ENCODE results near the gene FAM216B.

Gene FAM216B

DNA sequence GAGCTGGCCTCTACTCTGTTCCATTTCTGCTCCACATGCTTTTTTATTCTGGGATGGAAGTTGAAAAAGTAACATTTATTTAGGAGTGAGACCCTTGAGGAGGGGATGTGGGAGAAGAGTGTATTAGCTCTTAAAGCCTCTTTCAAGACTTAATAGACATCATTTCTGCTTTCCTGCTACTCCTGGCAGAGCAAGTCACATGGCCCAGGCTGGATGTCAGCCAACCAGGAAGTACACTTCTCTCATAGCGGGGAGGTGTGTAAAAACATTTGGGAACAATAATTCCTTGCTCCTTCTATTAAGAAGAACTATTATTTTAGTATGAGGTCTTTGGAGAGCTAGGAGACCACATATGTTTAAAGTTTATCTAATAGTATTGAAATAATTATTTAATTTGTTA is 40.6 kb upstream of the FAM216B start:
- Histone ChIP-seq H3K36me3 (ENCODE audit: control insufficient read depth in 1 of 2, insufficient read depth in 2 of 2, low read depth in 1 of 2, low read length in 2 of 2) (peaks cover 0 to 11% of the 10 kb centered on the region in 2 experiments), H4K8ac (ENCODE audit: low read length) (no peak overlapping the region), H3K18ac (ENCODE audit: low read depth in 1 of 2, low read length in 2 of 2) (no peak overlapping the region), H3K4me3 (ENCODE audit: insufficient read depth in 1 of 2, low read depth in 1 of 2, low read length in 2 of 2) (no peak overlapping the region), H2AK5ac (ENCODE audit: low read length, severe bottlenecking) (no peak overlapping the region), H3K9me3 (ENCODE audit: control insufficient read depth, low read length) (no peaks in the 10 kb centered on the region), H3K14ac (ENCODE audit: low read length in 2 of 2) (no peak overlapping the region), H3K4me1 (ENCODE audit: control insufficient read depth, insufficient read depth, low read depth, low read length) (peaks cover 2% of the 10 kb centered on the region), H2BK15ac (ENCODE audit: low read depth, poor library complexity, severe bottlenecking) (no peak overlapping the region), H3K27me3 (ENCODE audit: control insufficient read depth in 1 of 2, insufficient read depth in 1 of 2, low read length in 2 of 2) (no peaks in the 10 kb centered on the region), H3K27ac (ENCODE audit: low read length, poor library complexity, severe bottlenecking) (no peak overlapping the region), H2BK5ac (ENCODE audit: low read depth, low read length, poor library complexity, severe bottlenecking) (no peak overlapping the region), H2AFZ (ENCODE audit: low read depth, low read length) (no peak overlapping the region), H2BK120ac (ENCODE audit: low read depth, low read length) (no peak overlapping the region), H2BK12ac (ENCODE audit: low read length in 2 of 2) (no peak overlapping the region), H3K4ac (ENCODE audit: low read depth in 1 of 2, low read length in 2 of 2) (no peak overlapping the region), H3K4me2 (ENCODE audit: low read length, poor library complexity, severe bottlenecking) (no peak overlapping the region), H3K79me1 (replicated peaks; ENCODE audit: low read length, poor library complexity, severe bottlenecking) (no peaks in the 10 kb centered on the region), H4K91ac (ENCODE audit: low read length) (no peak overlapping the region), H3K9ac (ENCODE audit: low read length) (no peak overlapping the region), H3K23ac (ENCODE audit: low read length in 2 of 2) (no peak overlapping the region)
- no CpG with 5 or more reads among the region's 1 CpG for WGBS
- no peak for DNase-seq

DNA sequence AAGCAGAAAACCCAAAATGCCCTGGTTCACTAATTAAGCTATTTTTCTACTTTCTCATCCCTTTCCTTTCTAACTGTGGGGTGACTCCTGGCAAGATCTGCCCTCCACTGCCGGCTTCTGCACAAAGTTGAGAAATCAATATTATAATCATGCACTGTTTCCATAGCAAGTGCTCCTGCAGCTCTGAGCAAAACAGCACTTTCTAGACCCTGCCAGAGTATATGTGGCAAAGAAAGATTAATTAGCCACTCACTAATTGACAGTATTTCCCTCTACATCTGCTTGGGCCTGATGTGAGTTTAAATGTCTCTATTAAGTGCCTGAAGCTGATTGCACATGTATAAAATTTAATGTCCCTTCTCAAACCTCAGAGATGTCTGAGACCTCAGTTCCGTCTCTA is 39.5 kb upstream of the FAM216B start:
- Histone ChIP-seq H4K8ac (ENCODE audit: low read length) (no peak overlapping the region), H2AFZ (ENCODE audit: low read depth, low read length) (no peak overlapping the region), H3K4ac (ENCODE audit: low read depth in 1 of 2, low read length in 2 of 2) (no peak overlapping the region), H3K4me3 (ENCODE audit: insufficient read depth in 1 of 2, low read depth in 1 of 2, low read length in 2 of 2) (no peak overlapping the region), H3K27me3 (ENCODE audit: control insufficient read depth in 1 of 2, insufficient read depth in 1 of 2, low read length in 2 of 2) (no peaks in the 10 kb centered on the region), H3K27ac (ENCODE audit: low read length, poor library complexity, severe bottlenecking) (no peak overlapping the region), H3K9ac (ENCODE audit: low read length) (no peak overlapping the region), H3K9me3 (ENCODE audit: control insufficient read depth, low read length) (no peaks in the 10 kb centered on the region), H2AK5ac (ENCODE audit: low read length, severe bottlenecking) (no peak overlapping the region), H3K18ac (ENCODE audit: low read depth in 1 of 2, low read length in 2 of 2) (no peak overlapping the region), H3K23ac (ENCODE audit: low read length in 2 of 2) (no peak overlapping the region), H3K36me3 (ENCODE audit: control insufficient read depth in 1 of 2, insufficient read depth in 2 of 2, low read depth in 1 of 2, low read length in 2 of 2) (peaks cover 0 to 11% of the 10 kb centered on the region in 2 experiments), H2BK15ac (ENCODE audit: low read depth, poor library complexity, severe bottlenecking) (no peak overlapping the region), H3K4me2 (ENCODE audit: low read length, poor library complexity, severe bottlenecking) (no peak overlapping the region), H2BK12ac (ENCODE audit: low read length in 2 of 2) (peak overlapping the region in 1 of 2 experiments; percentile 1), H2BK5ac (ENCODE audit: low read depth, low read length, poor library complexity, severe bottlenecking) (no peak overlapping the region), H3K79me1 (replicated peaks; ENCODE audit: low read length, poor library complexity, severe bottlenecking) (no peaks in the 10 kb centered on the region), H3K4me1 (ENCODE audit: control insufficient read depth, insufficient read depth, low read depth, low read length) (peaks cover 2% of the 10 kb centered on the region), H3K14ac (ENCODE audit: low read length in 2 of 2) (no peak overlapping the region), H4K91ac (ENCODE audit: low read length) (no peak overlapping the region), H2BK120ac (ENCODE audit: low read depth, low read length) (no peak overlapping the region)
- WGBS: 100% methylated on average over 2 of the region's 2 CpGs
- DNase-seq: no peak

DNA sequence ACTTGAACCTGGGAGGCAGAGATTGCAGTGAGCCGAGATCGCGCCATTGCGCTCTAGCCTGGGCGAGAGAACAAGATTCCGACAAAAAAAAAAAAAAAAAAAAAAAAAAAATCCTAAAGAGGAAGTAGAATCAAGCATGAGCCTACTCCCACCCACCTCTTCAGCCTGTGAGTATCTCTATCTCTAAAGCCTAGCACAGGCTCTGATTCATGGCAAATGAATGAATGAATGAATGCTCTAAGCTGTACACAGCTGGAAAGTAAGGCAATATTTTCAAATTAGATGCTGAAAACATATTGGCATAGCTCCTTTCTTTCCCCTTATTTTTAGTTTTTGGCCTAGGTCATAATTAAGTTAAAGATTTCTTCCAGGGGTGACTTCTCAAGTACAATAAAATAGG is 35.7 kb upstream of the FAM216B start:
- H2AK5ac ChIP-seq (ENCODE audit: low read length, severe bottlenecking): no peak overlapping the region
- 94% methylated on average over 6 of the region's 6 CpGs for WGBS

GRCh38 chr13:42746866-42747265 is 34.5 kb upstream of the FAM216B start:
- Histone ChIP-seq H3K14ac (ENCODE audit: low read length in 2 of 2) (no peak overlapping the region), H3K4me3 (ENCODE audit: insufficient read depth in 1 of 2, low read depth in 1 of 2, low read length in 2 of 2) (no peak overlapping the region), H3K4me2 (ENCODE audit: low read length, poor library complexity, severe bottlenecking) (no peak overlapping the region), H3K36me3 (ENCODE audit: control insufficient read depth in 1 of 2, insufficient read depth in 2 of 2, low read depth in 1 of 2, low read length in 2 of 2) (peaks cover 0 to 8% of the 10 kb centered on the region in 2 experiments), H3K27ac (ENCODE audit: low read length, poor library complexity, severe bottlenecking) (peak overlapping the region; percentile 38), H3K4ac (ENCODE audit: low read depth in 1 of 2, low read length in 2 of 2) (no peak overlapping the region), H3K23ac (ENCODE audit: low read length in 2 of 2) (no peak overlapping the region), H3K27me3 (ENCODE audit: control insufficient read depth in 1 of 2, insufficient read depth in 1 of 2, low read length in 2 of 2) (no peaks in the 10 kb centered on the region), H2BK120ac (ENCODE audit: low read depth, low read length) (no peak overlapping the region), H3K79me1 (replicated peaks; ENCODE audit: low read length, poor library complexity, severe bottlenecking) (no peaks in the 10 kb centered on the region), H4K91ac (ENCODE audit: low read length) (no peak overlapping the region), H3K9me3 (ENCODE audit: control insufficient read depth, low read length) (no peaks in the 10 kb centered on the region), H3K18ac (ENCODE audit: low read depth in 1 of 2, low read length in 2 of 2) (no peak overlapping the region), H3K9ac (ENCODE audit: low read length) (peak overlapping the region; percentile 56), H2AK5ac (ENCODE audit: low read length, severe bottlenecking) (no peak overlapping the region), H4K8ac (ENCODE audit: low read length) (no peak overlapping the region), H3K4me1 (ENCODE audit: control insufficient read depth, insufficient read depth, low read depth, low read length) (peaks cover 5% of the 10 kb centered on the region), H2BK15ac (ENCODE audit: low read depth, poor library complexity, severe bottlenecking) (no peak overlapping the region), H2BK5ac (ENCODE audit: low read depth, low read length, poor library complexity, severe bottlenecking) (no peak overlapping the region), H2AFZ (ENCODE audit: low read depth, low read length) (no peak overlapping the region), H2BK12ac (ENCODE audit: low read length in 2 of 2) (no peak overlapping the region)
- 29% methylated on average over 1 of the region's 2 CpGs for whole genome bisulfite sequencing
- DNase-seq: no peak

More for the DNA sequence above, 35.7 kb upstream of the FAM216B start:
- H3K36me3 ChIP-seq (ENCODE audit: control insufficient read depth in 1 of 2, insufficient read depth in 2 of 2, low read depth in 1 of 2, low read length in 2 of 2): peaks cover 0 to 11% of the 10 kb centered on the region in 2 experiments
- H4K91ac ChIP-seq (ENCODE audit: low read length): no peak overlapping the region
- H3K4me1 ChIP-seq (ENCODE audit: control insufficient read depth, insufficient read depth, low read depth, low read length): peaks cover 5% of the 10 kb centered on the region
- H3K9me3 ChIP-seq (ENCODE audit: control insufficient read depth, low read length): no peaks in the 10 kb centered on the region
- no peak overlapping the region for H2BK12ac ChIP-seq (ENCODE audit: low read length in 2 of 2)
- no peak overlapping the region for H3K14ac ChIP-seq (ENCODE audit: low read length in 2 of 2)
- H2BK15ac ChIP-seq (ENCODE audit: low read depth, poor library complexity, severe bottlenecking): no peak overlapping the region
- no peak overlapping the region for H2BK5ac ChIP-seq (ENCODE audit: low read depth, low read length, poor library complexity, severe bottlenecking)
- H2AFZ ChIP-seq (ENCODE audit: low read depth, low read length): no peak overlapping the region
- no peak overlapping the region for H3K27ac ChIP-seq (ENCODE audit: low read length, poor library complexity, severe bottlenecking)
- H3K18ac ChIP-seq (ENCODE audit: low read depth in 1 of 2, low read length in 2 of 2): peak overlapping the region in 1 of 2 experiments; percentile 7
- no peaks in the 10 kb centered on the region for H3K79me1 ChIP-seq (replicated peaks; ENCODE audit: low read length, poor library complexity, severe bottlenecking)
- no peak overlapping the region for H3K4me3 ChIP-seq (ENCODE audit: insufficient read depth in 1 of 2, low read depth in 1 of 2, low read length in 2 of 2)
- H3K23ac ChIP-seq (ENCODE audit: low read length in 2 of 2): no peak overlapping the region
- H3K4ac ChIP-seq (ENCODE audit: low read depth in 1 of 2, low read length in 2 of 2): peak overlapping the region in 1 of 2 experiments; percentile 68
- peak; percentile 38 for DNase-seq
- H4K8ac ChIP-seq (ENCODE audit: low read length): no peak overlapping the region
- no peak overlapping the region for H3K9ac ChIP-seq (ENCODE audit: low read length)
- H3K27me3 ChIP-seq (ENCODE audit: control insufficient read depth in 1 of 2, insufficient read depth in 1 of 2, low read length in 2 of 2): no peaks in the 10 kb centered on the region
- no peak overlapping the region for H2BK120ac ChIP-seq (ENCODE audit: low read depth, low read length)
- H3K4me2 ChIP-seq (ENCODE audit: low read length, poor library complexity, severe bottlenecking): no peak overlapping the region

Measured in mesenchymal stem cell (in vitro differentiated cells and primary cell).